H1 (cell line): Measurements from ENCODE around the gene HS6ST2. TPM values are rescaled to one million over a fixed set of nuclear protein-coding genes. Genes with fewer than 3 reads are reported as not detected.

Source experiments
- CTCF ChIA-PET: fragments of 300-600 bp; sonication (Branson Sonifier 250); formaldehyde crosslinking; loops from one replicate; lab custom pipeline; 2021; ENCODE audit not compliant: partially characterized antibody; lab: Charles Lee
- POLR2A ChIA-PET: fragments of 300-600 bp; sonication (Branson Sonifier 250); formaldehyde crosslinking; loops from one replicate; lab custom pipeline; 2021; ENCODE audit warnings: inconsistent platforms; ENCODE audit not compliant: partially characterized antibody; lab: Charles Lee
- DNase-seq, 2 experiments: peaks; one replicate each; pipeline versions ENCODE4 v3.0.0 to v3.0.0-alpha.2; 2010 to 2022; ENCODE audit warnings: low spot score in 2 of 2, low read depth in 1 of 2, mixed read lengths in 1 of 2
- FAIRE-seq: peaks from 2 replicates; lab custom pipeline; 2011; peaks lifted over from hg19 to GRCh38; lab: Jason Lieb, UNC
- H2AFZ ChIP-seq: 2 replicates; pipeline ENCODE4 v1.8.1; 2012; ENCODE audit warnings: low read length, inconsistent platforms
- H2AK5ac ChIP-seq: 2 replicates; pipeline ENCODE4 v1.6.1; 2013; ENCODE audit warnings: low read depth, low read length
- H2BK120ac ChIP-seq: replicated peaks from 2 replicates; pipeline ENCODE3; 2013; ENCODE audit warnings: low read depth, low read length, inconsistent platforms
- H2BK12ac ChIP-seq: 2 replicates; pipeline ENCODE4 v1.6.1; 2013; ENCODE audit warnings: low read depth, low read length
- H2BK15ac ChIP-seq: 2 replicates; pipeline ENCODE4 v1.6.1; 2013; ENCODE audit warnings: low read length
- H2BK20ac ChIP-seq: 2 replicates; pipeline ENCODE4 v1.6.1; 2013; ENCODE audit warnings: low read length
- H2BK5ac ChIP-seq: 2 replicates; pipeline ENCODE4 v1.6.1; 2013; ENCODE audit warnings: low read depth, low read length
- H3K14ac ChIP-seq: 2 replicates; pipeline ENCODE4 v1.6.1; 2013; ENCODE audit warnings: inconsistent platforms; ENCODE audit not compliant: insufficient read length
- H3K18ac ChIP-seq: 2 replicates; pipeline ENCODE4 v1.6.1; 2013; ENCODE audit warnings: low read length; ENCODE audit errors: extremely low read depth
- H3K23ac ChIP-seq: 2 replicates; pipeline ENCODE4 v1.6.1; 2013; ENCODE audit warnings: inconsistent platforms; ENCODE audit not compliant: insufficient read length
- H3K23me2 ChIP-seq: 2 replicates; pipeline ENCODE4 v1.6.1; 2013; ENCODE audit warnings: low read depth, low read length
- H3K27ac ChIP-seq: 2 replicates; pipeline ENCODE4 v1.6.1; 2011; ENCODE audit warnings: low read depth, low read length, inconsistent platforms
- H3K27me3 ChIP-seq, 4 experiments: replicated peaks in 1 of 4; 1 replicate in 1 of 4; 2 replicates in 3 of 4; pipeline versions ENCODE4 v1.6.1 to v1.8.1; 2011 to 2013; ENCODE audit warnings: low read length in 3 of 4, mild to moderate bottlenecking in 3 of 4, inconsistent platforms in 2 of 4, mixed read lengths in 2 of 4, moderate library complexity in 1 of 4; ENCODE audit not compliant: control insufficient read depth in 3 of 4, insufficient read depth in 3 of 4; ENCODE audit errors: extremely low read depth in 1 of 4
- H3K36me3 ChIP-seq, 4 experiments: 2 replicates each; pipeline versions ENCODE4 v1.6.1 to v1.8.1; 2011 to 2013; ENCODE audit warnings: mild to moderate bottlenecking in 4 of 4, low read length in 3 of 4, moderate library complexity in 2 of 4, control low read depth in 1 of 4, inconsistent platforms in 1 of 4; ENCODE audit not compliant: insufficient read depth in 4 of 4, control insufficient read depth in 2 of 4
- H3K4ac ChIP-seq: replicated peaks from 2 replicates; pipeline ENCODE3; 2013; ENCODE audit warnings: low read length, low read depth, mixed read lengths, inconsistent platforms; ENCODE audit not compliant: insufficient read length
- H3K4me1 ChIP-seq, 4 experiments: replicated peaks in 1 of 4; 1 replicate in 1 of 4; 2 replicates in 3 of 4; pipeline versions ENCODE4 v1.6.1 to v1.8.1; 2011 to 2013; ENCODE audit warnings: low read length in 3 of 4, inconsistent platforms in 2 of 4, mixed read lengths in 1 of 4; ENCODE audit not compliant: insufficient read depth in 4 of 4, control insufficient read depth in 3 of 4
- H3K4me2 ChIP-seq, 2 experiments: 2 replicates each; pipeline versions ENCODE4 v1.6.1 to v1.8.1; 2011 to 2013; ENCODE audit warnings: low read depth in 2 of 2, low read length in 2 of 2, control low read depth in 1 of 2, inconsistent platforms in 1 of 2, mild to moderate bottlenecking in 1 of 2; ENCODE audit not compliant: insufficient read depth in 1 of 2
- H3K4me3 ChIP-seq, 4 experiments: fragments of 200-600, 300-600 bp in 1 of 4; sonication (generic), shearing (Covaris generic), sonication (Bioruptor Twin) in 1 of 4; 2 replicates each; pipeline versions ENCODE4 v1.5.1 to v1.8.1; 2011 to 2016; ENCODE audit warnings: low read length in 4 of 4, low read depth in 3 of 4, control low read depth in 2 of 4, inconsistent platforms in 2 of 4, mild to moderate bottlenecking in 2 of 4, mixed read lengths in 1 of 4, moderate library complexity in 1 of 4; ENCODE audit not compliant: insufficient read depth in 2 of 4; ENCODE audit errors: extremely low read depth in 1 of 4
- H3K56ac ChIP-seq: replicated peaks from 2 replicates; pipeline ENCODE3; 2013; ENCODE audit warnings: low read depth, mild to moderate bottlenecking, mixed read lengths, low read length, inconsistent platforms; ENCODE audit not compliant: insufficient read length
- H3K79me1 ChIP-seq: 2 replicates; pipeline ENCODE4 v1.6.1; 2013; ENCODE audit warnings: low read depth, low read length, control low read depth
- H3K79me2 ChIP-seq, 2 experiments: 2 replicates each; pipeline versions ENCODE4 v1.6.1 to v1.8.1; 2012 to 2013; ENCODE audit warnings: low read length in 2 of 2, mild to moderate bottlenecking in 2 of 2, inconsistent platforms in 1 of 2; ENCODE audit not compliant: insufficient read depth in 2 of 2, control insufficient read depth in 1 of 2
- H3K9ac ChIP-seq, 4 experiments: replicated peaks in 1 of 4; 1 replicate in 1 of 4; 2 replicates in 3 of 4; pipeline versions ENCODE4 v1.6.1 to v1.8.1; 2011 to 2013; ENCODE audit warnings: low read depth in 3 of 4, low read length in 3 of 4, control low read depth in 2 of 4, mild to moderate bottlenecking in 2 of 4, moderate library complexity in 2 of 4, inconsistent platforms in 1 of 4; ENCODE audit errors: extremely low read depth in 1 of 4
- H3K9me3 ChIP-seq, 2 experiments: 2 replicates each; pipeline versions ENCODE4 v1.6.1 to v1.8.1; 2012 to 2013; ENCODE audit warnings: mild to moderate bottlenecking in 2 of 2, moderate library complexity in 2 of 2, control low read depth in 1 of 2, inconsistent platforms in 1 of 2, low read depth in 1 of 2, low read length in 1 of 2, mixed read lengths in 1 of 2; ENCODE audit not compliant: insufficient read depth in 2 of 2
- H4K20me1 ChIP-seq, 2 experiments: replicated peaks in 1 of 2; 2 replicates each; pipeline versions ENCODE3 to v1.8.1; 2011 to 2013; ENCODE audit warnings: inconsistent platforms in 2 of 2, low read length in 2 of 2, mild to moderate bottlenecking in 1 of 2; ENCODE audit not compliant: insufficient read depth in 2 of 2, control insufficient read depth in 1 of 2
- H4K5ac ChIP-seq: 2 replicates; pipeline ENCODE4 v1.6.1; 2013; ENCODE audit warnings: low read length, low read depth, mixed read lengths, inconsistent platforms; ENCODE audit not compliant: insufficient read length
- H4K8ac ChIP-seq: 2 replicates; pipeline ENCODE4 v1.8.0; 2013; ENCODE audit warnings: mild to moderate bottlenecking, moderate library complexity, low read length, inconsistent platforms; ENCODE audit not compliant: insufficient read depth; ENCODE audit errors: extremely low read depth
- H4K91ac ChIP-seq: replicated peaks from 2 replicates; pipeline ENCODE3; 2013; ENCODE audit warnings: low read length, mixed read lengths, inconsistent platforms; ENCODE audit not compliant: insufficient read length
- CEBPB ChIP-seq: IDR thresholded peaks from 2 replicates; pipeline ENCODE4 v1.6.1; 2012; ENCODE audit warnings: low read depth, low read length
- FOSL1 ChIP-seq: IDR thresholded peaks from 2 replicates; pipeline ENCODE4 v1.6.1; 2011; ENCODE audit warnings: mild to moderate bottlenecking, low read depth, low read length, moderate library complexity; ENCODE audit not compliant: insufficient read depth
- KDM4A ChIP-seq: IDR thresholded peaks from one replicate; pipeline ENCODE4 v1.7.1; 2012; ENCODE audit warnings: low read depth, mild to moderate bottlenecking, moderate library complexity, low read length, inconsistent platforms; ENCODE audit not compliant: severe bottlenecking
- POLR2A ChIP-seq, 2 experiments: IDR thresholded peaks; 1 replicate in 1 of 2; 2 replicates in 1 of 2; pipeline ENCODE4 v1.6.1; 2011; ENCODE audit warnings: low read depth in 2 of 2, low read length in 2 of 2, mild to moderate bottlenecking in 2 of 2; ENCODE audit errors: control extremely low read depth in 1 of 2
- RFX5 ChIP-seq: IDR thresholded peaks from 2 replicates; pipeline ENCODE4 v1.6.1; 2011; ENCODE audit warnings: low read depth, low read length, improper control_type of control experiment, borderline replicate concordance
- RNF2 ChIP-seq: fragments of 200-900, 300-1000 bp; sonication (generic); IDR thresholded peaks from 2 replicates; pipeline ENCODE4 v1.7.1; 2016; ENCODE audit warnings: borderline replicate concordance, low read depth, mild to moderate bottlenecking, antibody characterized with exemption, low read length; ENCODE audit not compliant: poor library complexity, severe bottlenecking; ENCODE audit errors: missing control alignments
- SIN3A ChIP-seq, 2 experiments: IDR thresholded peaks in 1 of 2; conservative IDR thresholded peaks in 1 of 2; 2 replicates each; pipeline ENCODE4 v1.6.1; 2011 to 2012; ENCODE audit warnings: low read length in 2 of 2, improper control_type of control experiment in 1 of 2, low read depth in 1 of 2, mild to moderate bottlenecking in 1 of 2
- TCF12 ChIP-seq: IDR thresholded peaks from 2 replicates; pipeline ENCODE4 v1.6.1; 2011; ENCODE audit warnings: low read depth, mild to moderate bottlenecking, low read length
- TEAD4 ChIP-seq: IDR thresholded peaks from 2 replicates; pipeline ENCODE4 v1.6.1; 2012; ENCODE audit warnings: low read depth, low read length, inconsistent platforms, mixed read lengths
- WGBS, 2 experiments: shearing (Covaris generic) in 1 of 2; methylation state at CpG; one replicate each; pipeline versions ENCODE4 v1.1.6 to v1.1.7; 2013 to 2015; ENCODE audit warnings: low lambda C conversion rate in 2 of 2, mixed read lengths in 2 of 2, inconsistent platforms in 1 of 2, low coverage in 1 of 2, missing lambda C conversion rate in 1 of 2; ENCODE audit not compliant: insufficient replicate concordance in 2 of 2, insufficient coverage in 1 of 2, insufficient read length in 1 of 2; ENCODE audit errors: extremely low coverage in 1 of 2, missing lambda C conversion rate in 1 of 2; 5-methylcytosine and 5-hydroxymethylcytosine counted together
- polyA plus RNA-seq, 7 experiments: library from polyadenylated mRNA; depleted of rRNA in 3 of 7; stranded (reverse) in 5 of 7; unstranded in 2 of 7; fragments of >200 nt in 5 of 7; fragments of 200-250 nt in 2 of 7; gene quantifications; 1 replicate in 5 of 7; 2 replicates in 1 of 7; 4 replicates in 1 of 7; pipeline versions ENCODE4 v1.2.1 to v1.2.3, GENCODE V29; 2011 to 2013; ENCODE audit warnings: missing spikeins in 2 of 7, mixed read lengths in 2 of 7
- total RNA-seq: library from RNA; stranded (reverse); fragmentation: NEBNext Ultra II Directional; extraction: Animal tissue kit (Norgen Biotek cat#: 25700); gene quantifications from 2 replicates; pipeline ENCODE4 v1.2.1, GENCODE V29; 2021
- TF ChIP-seq, protein P1 (sequence below), 3 experiments: IDR thresholded peaks; 1 replicate in 2 of 3; 2 replicates in 1 of 3; pipeline versions ENCODE4 v1.5.1 to v1.6.1; 2011; ENCODE audit warnings: low read length in 3 of 3, mild to moderate bottlenecking in 3 of 3, inconsistent platforms in 2 of 3, low read depth in 1 of 3, moderate library complexity in 1 of 3; ENCODE audit not compliant: insufficient read depth in 1 of 3; ENCODE audit errors: control extremely low read depth in 1 of 3

The HS6ST2 gene
- total and polyA plus RNA-seq, 2 of the 8 experiments (the other 6 are each of a cell fraction or from before 2014, with no cell fraction given): 3.9 TPM

DNA sequence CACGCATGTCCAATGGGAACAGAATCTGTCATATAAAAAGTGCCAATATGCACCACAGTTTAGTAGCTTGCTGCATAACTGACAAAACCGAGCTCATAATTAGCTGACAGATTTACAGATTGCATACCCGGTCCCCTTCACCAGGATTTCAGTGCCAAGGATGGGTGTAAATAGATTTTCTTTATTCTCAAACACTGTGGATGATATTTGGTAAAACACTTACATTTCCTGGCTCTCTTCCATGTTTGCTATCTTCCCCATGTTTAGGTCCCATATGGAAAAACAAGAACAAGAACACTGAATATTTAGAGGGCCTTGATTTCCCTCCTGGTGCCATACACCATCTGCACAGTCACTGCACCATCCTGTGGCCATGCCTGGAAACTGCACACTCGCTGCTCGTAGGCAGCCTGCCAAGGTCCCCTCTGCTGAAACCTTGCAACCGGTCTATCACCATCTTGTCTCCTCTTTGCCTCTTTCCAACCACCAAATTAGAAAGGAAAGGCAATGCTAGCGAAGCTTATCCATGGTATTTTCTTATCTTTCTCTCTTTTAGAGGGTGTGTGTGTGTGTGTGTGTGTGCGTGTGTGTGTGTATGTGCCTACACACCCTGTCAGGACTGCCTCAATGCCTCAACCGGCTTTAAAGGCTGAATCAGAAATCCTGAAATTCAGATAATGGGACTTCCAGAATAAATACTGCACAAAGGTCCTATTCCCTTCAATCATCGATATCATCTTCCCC lies 345.4 kb downstream of the HS6ST2 start:
- no peaks in the 10 kb centered on the region for H3K79me2 ChIP-seq
- no peak overlapping the region for H2AFZ ChIP-seq
- no peak overlapping the region for H3K4me3 ChIP-seq
- FAIRE-seq: peak; percentile 99
- H3K4me1 ChIP-seq: no peaks in the 10 kb centered on the region
- no peak overlapping the region for H3K56ac ChIP-seq
- H2AK5ac ChIP-seq: no peak overlapping the region
- no peak overlapping the region for H4K5ac ChIP-seq
- no peak overlapping the region for H3K18ac ChIP-seq
- H3K36me3 ChIP-seq: no peaks in the 10 kb centered on the region
- H3K4ac ChIP-seq: no peak overlapping the region
- H2BK5ac ChIP-seq: no peak overlapping the region
- H2BK120ac ChIP-seq: no peak overlapping the region
- DNase-seq: peak in 1 of 2 experiments; percentile 54
- H3K9ac ChIP-seq: no peak overlapping the region
- H4K91ac ChIP-seq: no peak overlapping the region
- 67% methylated on average over 8 of the region's 10 CpGs; no CpG with 5 or more reads in 1 of the 2 experiments for WGBS, 2 experiments
- ChIA-PET CTCF (interaction anchor here (0.6 to 5.1 kb wide), 33 partner anchors 9 to 771 kb away, joined by 3 to 33 read pairs (median 5); partner anchors contain the start of gene RAP2C), POLR2A (interaction anchor here (0.6 kb wide), 1 partner anchor 784 kb away, joined by 3 read pairs; no protein-coding TSS in a partner anchor)
- no peak overlapping the region for H3K23ac ChIP-seq
- H3K23me2 ChIP-seq: no peaks in the 10 kb centered on the region
- no peak overlapping the region for H4K8ac ChIP-seq
- no peaks in the 10 kb centered on the region for H4K20me1 ChIP-seq
- no peak overlapping the region for H2BK20ac ChIP-seq
- no peaks in the 10 kb centered on the region for H3K27me3 ChIP-seq
- H3K79me1 ChIP-seq: no peaks in the 10 kb centered on the region
- H2BK12ac ChIP-seq: no peak overlapping the region
- no peak overlapping the region for H3K4me2 ChIP-seq
- H3K27ac ChIP-seq: no peak overlapping the region
- H2BK15ac ChIP-seq: no peak overlapping the region
- no peaks in the 10 kb centered on the region for H3K9me3 ChIP-seq
- H3K14ac ChIP-seq: no peak overlapping the region
- no peak for TF ChIP-seq POLR2A (IDR thresholded peaks at IDR 0.05; ENCODE audit: control extremely low read depth in 1 of 2, low read depth in 2 of 2, low read length in 2 of 2)
- TF ChIP-seq KDM4A: no peak
- no peak for TF ChIP-seq RNF2
- no peak for TF ChIP-seq TEAD4
- no peak for TF ChIP-seq RFX5
- no peak for TF ChIP-seq FOSL1
- TF ChIP-seq, protein P1, sequence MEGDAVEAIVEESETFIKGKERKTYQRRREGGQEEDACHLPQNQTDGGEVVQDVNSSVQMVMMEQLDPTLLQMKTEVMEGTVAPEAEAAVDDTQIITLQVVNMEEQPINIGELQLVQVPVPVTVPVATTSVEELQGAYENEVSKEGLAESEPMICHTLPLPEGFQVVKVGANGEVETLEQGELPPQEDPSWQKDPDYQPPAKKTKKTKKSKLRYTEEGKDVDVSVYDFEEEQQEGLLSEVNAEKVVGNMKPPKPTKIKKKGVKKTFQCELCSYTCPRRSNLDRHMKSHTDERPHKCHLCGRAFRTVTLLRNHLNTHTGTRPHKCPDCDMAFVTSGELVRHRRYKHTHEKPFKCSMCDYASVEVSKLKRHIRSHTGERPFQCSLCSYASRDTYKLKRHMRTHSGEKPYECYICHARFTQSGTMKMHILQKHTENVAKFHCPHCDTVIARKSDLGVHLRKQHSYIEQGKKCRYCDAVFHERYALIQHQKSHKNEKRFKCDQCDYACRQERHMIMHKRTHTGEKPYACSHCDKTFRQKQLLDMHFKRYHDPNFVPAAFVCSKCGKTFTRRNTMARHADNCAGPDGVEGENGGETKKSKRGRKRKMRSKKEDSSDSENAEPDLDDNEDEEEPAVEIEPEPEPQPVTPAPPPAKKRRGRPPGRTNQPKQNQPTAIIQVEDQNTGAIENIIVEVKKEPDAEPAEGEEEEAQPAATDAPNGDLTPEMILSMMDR (IDR thresholded peaks at IDR 0.05; ENCODE audit: control extremely low read depth in 1 of 3, insufficient read depth in 1 of 3, low read depth in 1 of 3, low read length in 3 of 3): peak; percentile 71 to 89 (median 77)
- no peak for TF ChIP-seq CEBPB
- TF ChIP-seq TCF12: no peak
- TF ChIP-seq SIN3A (conservative IDR thresholded peaks at IDR 0.05 in 1 of 2, IDR thresholded peaks at IDR 0.05 in 1 of 2; ENCODE audit: low read depth in 1 of 2, low read length in 2 of 2): no peak
